ENCODE results near the gene DTX3. TPM values are rescaled to one million over a fixed set of nuclear protein-coding genes. Genes with fewer than 3 reads are reported as not detected.

The DTX3 gene
- total RNA-seq, 1 experiment from 2014 or later, result 18.1 TPM

- ChIA-PET POLR2A (ENCODE audit: unreplicated experiment) (no interaction called here), CTCF (no interaction called here)
- H3K9me2 ChIP-seq (ENCODE audit: insufficient read depth), result no peaks in the 10 kb centered on the region
- H3K36me3 ChIP-seq (ENCODE audit: low read depth), result no peaks in the 10 kb centered on the region
- no peaks in the 10 kb centered on the region for H3K9me3 ChIP-seq (ENCODE audit: insufficient read depth, low read depth)
- H3K27me3 ChIP-seq (ENCODE audit: insufficient read depth, low read depth), result peaks cover 34% of the 10 kb centered on the region
- TSS peak; percentile 34 for BruUV-seq (replicated peaks)
- H3K79me2 ChIP-seq (ENCODE audit: low read depth), result no peaks in the 10 kb centered on the region
- no peak overlapping the region for H2AFZ ChIP-seq
- H3K4me2 ChIP-seq, result no peak overlapping the region
- H3K27ac ChIP-seq, result no peak overlapping the region
- no peak for DNase-seq
- no peaks in the 10 kb centered on the region for H3K4me1 ChIP-seq (replicated peaks; ENCODE audit: insufficient read depth)
- H3F3A ChIP-seq (ENCODE audit: insufficient read depth, low read depth), result peaks cover 8% of the 10 kb centered on the region; the same call in 1 of the 2 replicates
- no peak for TF ChIP-seq EZH2 (IDR thresholded peaks at IDR 0.05; ENCODE audit: low read depth)
- TF ChIP-seq CTCF (conservative IDR thresholded peaks at IDR 0.05), result no peak
- H4K20me1 ChIP-seq (ENCODE audit: insufficient read depth), result no peaks in the 10 kb centered on the region
- no peak overlapping the region for H3K4me3 ChIP-seq
- intact Hi-C loops (cut with micrococcal nuclease; ENCODE audit: unreplicated experiment), result loop anchor here (1.0 kb wide), 1 partner anchor 14 kb away; the partner anchor contains the start of gene PIP4K2C
Observed at GRCh38 chr12:57604992-57605810, 577 bp downstream of the DTX3 start.

- Histone ChIP-seq H3K27ac (no peak overlapping the region), H3K9me3 (ENCODE audit: insufficient read depth, low read depth) (no peaks in the 10 kb centered on the region), H3K36me3 (ENCODE audit: low read depth) (no peaks in the 10 kb centered on the region), H3K4me1 (replicated peaks; ENCODE audit: insufficient read depth) (no peaks in the 10 kb centered on the region), H3F3A (ENCODE audit: insufficient read depth, low read depth) (peaks cover 8% of the 10 kb centered on the region; the same call in 1 of the 2 replicates), H2AFZ (no peak overlapping the region), H3K79me2 (ENCODE audit: low read depth) (no peaks in the 10 kb centered on the region), H3K9me2 (ENCODE audit: insufficient read depth) (no peaks in the 10 kb centered on the region), H3K27me3 (ENCODE audit: insufficient read depth, low read depth) (peaks cover 34% of the 10 kb centered on the region), H4K20me1 (ENCODE audit: insufficient read depth) (no peaks in the 10 kb centered on the region), H3K4me2 (no peak overlapping the region), H3K4me3 (no peak overlapping the region)
- POLR2A ChIA-PET (ENCODE audit: unreplicated experiment), result no interaction called here
- CTCF ChIA-PET, result no interaction called here
- intact Hi-C loops (cut with micrococcal nuclease; ENCODE audit: unreplicated experiment), result no loop called here
- no peak for DNase-seq
- no TSS peak for BruUV-seq (replicated peaks)
- TF ChIP-seq CTCF (conservative IDR thresholded peaks at IDR 0.05) (no peak), EZH2 (IDR thresholded peaks at IDR 0.05; ENCODE audit: low read depth) (no peak)
Observed at GRCh38 chr12:57605811-57606311, 1.2 kb downstream of the DTX3 start.

GRCh38 chr12:57606399-57606798 is 1.8 kb downstream of the DTX3 start:
- intact Hi-C loops (cut with micrococcal nuclease; ENCODE audit: unreplicated experiment), result no loop called here
- DNase-seq, result no peak
- ChIA-PET CTCF (no interaction called here), POLR2A (ENCODE audit: unreplicated experiment) (no interaction called here)
- peaks cover 34% of the 10 kb centered on the region for H3K27me3 ChIP-seq (ENCODE audit: insufficient read depth, low read depth)
- H3K36me3 ChIP-seq (ENCODE audit: low read depth), result no peaks in the 10 kb centered on the region
- TF ChIP-seq CTCF (conservative IDR thresholded peaks at IDR 0.05), result no peak
- no peak for TF ChIP-seq EZH2 (IDR thresholded peaks at IDR 0.05; ENCODE audit: low read depth)
- no peak overlapping the region for H3K27ac ChIP-seq
- H3K4me2 ChIP-seq, result no peak overlapping the region
- no peaks in the 10 kb centered on the region for H3K9me2 ChIP-seq (ENCODE audit: insufficient read depth)
- H3K4me1 ChIP-seq (replicated peaks; ENCODE audit: insufficient read depth), result no peaks in the 10 kb centered on the region
- H2AFZ ChIP-seq, result no peak overlapping the region
- no peak overlapping the region for H3K4me3 ChIP-seq
- H4K20me1 ChIP-seq (ENCODE audit: insufficient read depth), result no peaks in the 10 kb centered on the region
- H3K9me3 ChIP-seq (ENCODE audit: insufficient read depth, low read depth), result no peaks in the 10 kb centered on the region
- peaks cover 8% of the 10 kb centered on the region; the same call in 1 of the 2 replicates for H3F3A ChIP-seq (ENCODE audit: insufficient read depth, low read depth)
- no TSS peak for BruUV-seq (replicated peaks)
- H3K79me2 ChIP-seq (ENCODE audit: low read depth), result no peaks in the 10 kb centered on the region

All from PC-9 (cell line).